Mucosa of descending colon (tissue), 3 donors: ENCODE measurements around the gene LRRC39. TPM values are rescaled to one million over a fixed set of nuclear protein-coding genes. Genes with fewer than 3 reads are reported as not detected.

Source experiments
- ATAC-seq: fragments of 200-7000 bp; cut with Tn5 transposase; one replicate; pipeline ENCODE4 v1.9.1; 2020; ENCODE audit warnings: mild to moderate bottlenecking, moderate library complexity
- DNase-seq, 3 donors: peaks; one replicate each; pipeline ENCODE4 v3.0.0-alpha.2; 2020
- H3K36me3 ChIP-seq: fragments of 200-600 bp; one replicate; pipeline ENCODE4 v1.8.0; 2021; ENCODE audit warnings: low read depth, mild to moderate bottlenecking
- H3K4me1 ChIP-seq: fragments of 200-600 bp; one replicate; pipeline ENCODE4 v1.8.0; 2021; ENCODE audit warnings: low read depth, mild to moderate bottlenecking
- H3K4me3 ChIP-seq: fragments of 200-600 bp; one replicate; pipeline ENCODE4 v1.8.0; 2021; ENCODE audit warnings: mild to moderate bottlenecking
- H3K9me3 ChIP-seq: fragments of 200-600 bp; one replicate; pipeline ENCODE4 v1.8.0; 2021; ENCODE audit warnings: mild to moderate bottlenecking
- intact Hi-C, 2 donors: fragments of 100-400 bp; cut with DNase I in 1 of 2; cut with micrococcal nuclease in 1 of 2; formaldehyde crosslinking; loops; one replicate each; pipeline versions ENCODE4 v1.11.0 to v1.11.1; 2022; cut with DNase I, micrococcal nuclease
- total RNA-seq, 3 donors: library from RNA; stranded (reverse); fragmentation: NEBNext Ultra II Directional in 2 of 3; extraction: Animal tissue kit (Norgen Biotek cat#: 25700) in 2 of 3; gene quantifications; one replicate each; pipeline versions ENCODE4 v1.2.1 to v1.2.4, GENCODE V29; 2021 to 2023
- TF ChIP-seq, protein P1 (sequence below): fragments of 200-600 bp; IDR thresholded peaks from one replicate; pipeline ENCODE4 v1.8.0; 2022; ENCODE audit warnings: antibody characterized with exemption, mild to moderate bottlenecking
- donor health status: DM: no; HTN: no; CAD: no; lungs with moderate emphysema.
- donor health status: DM: no; HTN: no; CAD: no.
- donor health status: DM: no; HTN: yes; CAD: no.

The LRRC39 gene
- total RNA-seq, 3 donors from 2014 or later = 0.34 to 0.82 (median 0.49) TPM

DNA sequence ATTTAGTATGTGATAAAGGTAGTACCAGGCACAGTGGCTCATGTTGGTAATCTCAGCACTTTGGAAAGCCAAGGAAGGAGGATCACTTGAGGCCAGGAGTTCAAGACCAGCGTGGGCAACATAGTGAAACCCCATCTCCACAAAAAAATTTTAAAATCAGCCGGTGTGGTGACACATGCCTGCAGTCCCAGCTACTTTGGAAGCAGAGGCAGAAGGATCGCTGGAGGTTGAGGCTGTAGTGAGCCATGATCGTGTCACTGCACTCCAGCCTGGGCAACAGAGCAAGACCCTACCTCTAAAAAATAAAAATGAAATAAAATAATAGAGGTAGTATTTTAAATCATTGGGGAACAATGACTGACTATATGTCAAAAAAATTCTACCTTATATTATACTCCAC lies 62.5 kb downstream of the LRRC39 start:
- no peaks in the 10 kb centered on the region for H3K9me3 ChIP-seq
- DNase-seq (no peak), ATAC-seq (no peak)
- intact Hi-C loops = no loop called here
- no peak overlapping the region for H3K4me3 ChIP-seq
- TF ChIP-seq, protein P1, sequence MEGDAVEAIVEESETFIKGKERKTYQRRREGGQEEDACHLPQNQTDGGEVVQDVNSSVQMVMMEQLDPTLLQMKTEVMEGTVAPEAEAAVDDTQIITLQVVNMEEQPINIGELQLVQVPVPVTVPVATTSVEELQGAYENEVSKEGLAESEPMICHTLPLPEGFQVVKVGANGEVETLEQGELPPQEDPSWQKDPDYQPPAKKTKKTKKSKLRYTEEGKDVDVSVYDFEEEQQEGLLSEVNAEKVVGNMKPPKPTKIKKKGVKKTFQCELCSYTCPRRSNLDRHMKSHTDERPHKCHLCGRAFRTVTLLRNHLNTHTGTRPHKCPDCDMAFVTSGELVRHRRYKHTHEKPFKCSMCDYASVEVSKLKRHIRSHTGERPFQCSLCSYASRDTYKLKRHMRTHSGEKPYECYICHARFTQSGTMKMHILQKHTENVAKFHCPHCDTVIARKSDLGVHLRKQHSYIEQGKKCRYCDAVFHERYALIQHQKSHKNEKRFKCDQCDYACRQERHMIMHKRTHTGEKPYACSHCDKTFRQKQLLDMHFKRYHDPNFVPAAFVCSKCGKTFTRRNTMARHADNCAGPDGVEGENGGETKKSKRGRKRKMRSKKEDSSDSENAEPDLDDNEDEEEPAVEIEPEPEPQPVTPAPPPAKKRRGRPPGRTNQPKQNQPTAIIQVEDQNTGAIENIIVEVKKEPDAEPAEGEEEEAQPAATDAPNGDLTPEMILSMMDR = no peak
- H3K4me1 ChIP-seq = no peaks in the 10 kb centered on the region
- H3K36me3 ChIP-seq = no peaks in the 10 kb centered on the region

GRCh38 chr1:100109554-100110066 lies 68.4 kb downstream of the LRRC39 start:
- TF ChIP-seq, protein P1 = no peak
- Histone ChIP-seq H3K9me3 (no peaks in the 10 kb centered on the region), H3K36me3 (no peaks in the 10 kb centered on the region), H3K4me3 (no peak overlapping the region), H3K4me1 (no peaks in the 10 kb centered on the region)
- no peak for DNase-seq
- intact Hi-C loops = no loop called here
- no peak for ATAC-seq

GRCh38 chr1:100107696-100108095 lies 70.4 kb downstream of the LRRC39 start:
- H3K4me1 ChIP-seq = no peaks in the 10 kb centered on the region
- ATAC-seq = no peak
- intact Hi-C loops = no loop called here
- no peaks in the 10 kb centered on the region for H3K36me3 ChIP-seq
- no peak overlapping the region for H3K4me3 ChIP-seq
- no peaks in the 10 kb centered on the region for H3K9me3 ChIP-seq
- no peak for DNase-seq
- TF ChIP-seq, protein P1 = no peak

DNA sequence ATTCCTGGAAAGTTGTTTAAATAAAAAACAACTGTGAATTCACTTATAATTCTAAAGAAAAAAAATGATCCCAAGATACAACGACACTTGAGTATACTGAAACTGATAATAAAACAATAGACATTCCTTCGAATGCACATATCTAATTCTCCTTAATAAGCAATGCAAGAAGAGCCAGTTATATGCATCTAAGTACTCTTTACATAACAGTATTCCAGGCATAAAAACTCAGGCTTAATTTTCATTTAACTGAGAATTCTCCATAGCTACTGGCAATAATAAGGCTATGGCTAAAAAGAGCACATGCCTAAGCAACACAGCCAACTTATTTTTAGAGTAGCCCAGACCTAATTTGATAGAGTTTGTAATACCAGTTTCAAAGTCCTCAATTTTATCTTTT lies 76.5 kb downstream of the LRRC39 start:
- intact Hi-C loops = no loop called here
- Histone ChIP-seq H3K9me3 (no peaks in the 10 kb centered on the region), H3K4me3 (no peak overlapping the region), H3K4me1 (no peaks in the 10 kb centered on the region), H3K36me3 (no peaks in the 10 kb centered on the region)
- TF ChIP-seq, protein P1 = no peak
- DNase-seq (no peak), ATAC-seq (no peak)

DNA sequence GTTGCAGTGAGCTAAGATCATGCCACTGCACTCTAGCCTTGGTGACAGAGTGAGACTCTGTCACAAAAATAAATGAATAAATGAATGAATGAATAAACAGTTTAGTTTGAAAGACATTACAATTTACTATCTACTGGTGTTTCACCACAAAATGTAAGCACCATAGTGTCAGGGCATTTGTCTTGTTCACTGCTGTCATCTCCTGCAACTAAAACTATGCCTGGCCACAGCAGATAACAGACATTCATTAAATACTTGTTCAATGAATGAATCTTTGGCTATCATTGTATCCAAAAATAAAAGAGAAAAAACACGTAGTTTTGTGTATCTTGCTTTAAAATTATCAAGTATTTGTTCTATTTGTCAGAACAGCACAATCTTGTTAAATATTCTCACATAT lies 77.9 kb downstream of the LRRC39 start:
- Histone ChIP-seq H3K36me3 (no peaks in the 10 kb centered on the region), H3K4me3 (no peak overlapping the region), H3K9me3 (no peaks in the 10 kb centered on the region), H3K4me1 (no peaks in the 10 kb centered on the region)
- ATAC-seq (no peak), DNase-seq (no peak)
- TF ChIP-seq, protein P1 = no peak
- intact Hi-C loops = no loop called here

Other genes starting within 250 kb of the LRRC39 start
- gene SLC35A3, start 208.3 kb downstream of the LRRC39 start, total RNA-seq = 100 to 1,000 TPM in 2 of 3 donors, 10 to 100 TPM in 1; 86.2 to 205 (median 159) TPM
- 1 to 10 TPM; 2.3 to 4.8 (median 4.4) TPM for gene SASS6, start 45.3 kb downstream of the LRRC39 start, total RNA-seq
- 10 to 100 TPM; 10.9 to 19.4 (median 14.4) TPM for gene TRMT13, start 45.1 kb downstream of the LRRC39 start, total RNA-seq
- 10 to 100 TPM; 12.4 to 20.7 (median 14.6) TPM for gene DBT, start 71.6 kb upstream of the LRRC39 start, total RNA-seq
- gene RTCA, start 88.0 kb upstream of the LRRC39 start, total RNA-seq = 10 to 100 TPM; 35.0 to 40.1 (median 36.3) TPM
- gene CDC14A, start 174.2 kb upstream of the LRRC39 start, total RNA-seq = 10 to 100 TPM; 15.6 to 34.3 (median 18.5) TPM